OCI-LY7 (cell line): ENCODE data around the gene ADO. TPM values are rescaled to one million over a fixed set of nuclear protein-coding genes. Genes with fewer than 3 reads are reported as not detected.
A peak's percentile ranks its signal among the peaks of the same experiment; 100 is the strongest.

Experiments used
- BruUV-seq: library from RNA; stranded (reverse); fragments of 400-500 nt; replicated peaks from 2 replicates; lab custom pipeline; 2021; lab: Mats Ljungman, UMichigan
- CTCF ChIA-PET: fragments of 300-600 bp; sonication (Branson Sonifier 250); formaldehyde crosslinking; loops from one replicate; lab custom pipeline; 2022; ENCODE audit warnings: antibody characterized with exemption; ENCODE audit not compliant: unreplicated experiment; lab: Charles Lee
- POLR2A ChIA-PET: fragments of 300-600 bp; sonication (Branson Sonifier 250); formaldehyde crosslinking; loops from one replicate; lab custom pipeline; 2022; ENCODE audit warnings: antibody characterized with exemption; lab: Charles Lee
- DNase-seq: peaks from one replicate; pipeline ENCODE4 v3.0.0-alpha.2; 2015; ENCODE audit warnings: low spot score
- H2AFZ ChIP-seq: fragments of 200-600 bp; sonication (generic), shearing (Covaris generic); 2 replicates; pipeline ENCODE4 v1.6.1; 2014; ENCODE audit warnings: mild to moderate bottlenecking, antibody characterized with exemption, low read length, moderate library complexity
- H3K27ac ChIP-seq: fragments of 200-600 bp; sonication (generic); 2 replicates; pipeline ENCODE4 v1.5.1; 2014; ENCODE audit warnings: mixed run types, low read depth, mild to moderate bottlenecking, moderate library complexity, low read length, inconsistent platforms; ENCODE audit not compliant: poor library complexity, severe bottlenecking
- H3K36me3 ChIP-seq: fragments of 200-600 bp; sonication (generic); 2 replicates; pipeline ENCODE4 v1.6.1; 2014; ENCODE audit warnings: mild to moderate bottlenecking, antibody characterized with exemption, low read length, moderate library complexity, mixed read lengths; ENCODE audit not compliant: insufficient read depth
- H3K4me1 ChIP-seq: fragments of 200-600 bp; sonication (generic); 2 replicates; pipeline ENCODE4 v1.5.1; 2014; ENCODE audit warnings: mild to moderate bottlenecking, low read length; ENCODE audit not compliant: insufficient read depth, poor library complexity, severe bottlenecking
- H3K4me2 ChIP-seq: fragments of 200-600 bp; sonication (generic); 2 replicates; pipeline ENCODE4 v1.6.1; 2014; ENCODE audit warnings: mild to moderate bottlenecking, low read length
- H3K4me3 ChIP-seq: fragments of 200-600 bp; sonication (generic); 2 replicates; pipeline ENCODE4 v1.5.1; 2014; ENCODE audit warnings: mild to moderate bottlenecking, low read depth, low read length; ENCODE audit not compliant: poor library complexity, severe bottlenecking
- H3K79me2 ChIP-seq: fragments of 200-600 bp; sonication (generic); 2 replicates; pipeline ENCODE4 v1.6.1; 2016; ENCODE audit warnings: low read depth, mild to moderate bottlenecking, low read length, moderate library complexity, mixed read lengths; ENCODE audit not compliant: insufficient read depth
- H3K9me2 ChIP-seq: fragments of 200-600 bp; sonication (generic); 2 replicates; pipeline ENCODE4 v1.6.1; 2016; ENCODE audit warnings: mild to moderate bottlenecking, low read length, mixed read lengths; ENCODE audit not compliant: insufficient read depth
- H3K9me3 ChIP-seq: fragments of 200-600 bp; sonication (generic); 2 replicates; pipeline ENCODE4 v1.6.1; 2014; ENCODE audit warnings: mild to moderate bottlenecking, mixed run types, low read length, mixed read lengths
- H4K20me1 ChIP-seq: fragments of 200-600 bp; sonication (generic); 2 replicates; pipeline ENCODE4 v1.6.1; 2014; ENCODE audit warnings: mild to moderate bottlenecking, antibody characterized with exemption, low read length, moderate library complexity, mixed read lengths; ENCODE audit not compliant: insufficient read depth
- CTCF ChIP-seq: fragments of 200-600 bp; sonication (generic); conservative IDR thresholded peaks from 2 replicates; pipeline ENCODE4 v1.5.1; 2014; ENCODE audit warnings: mild to moderate bottlenecking, antibody characterized with exemption, low read length, moderate library complexity, mixed read lengths
- EZH2phosphoT487 ChIP-seq: fragments of 200-600 bp; sonication (generic); IDR thresholded peaks from 2 replicates; pipeline ENCODE4 v1.6.1; 2018; ENCODE audit warnings: low read depth, borderline replicate concordance, mild to moderate bottlenecking, mixed run types, antibody characterized with exemption, low read length, moderate library complexity, mixed read lengths
- intact Hi-C: fragments of 100-400 bp; cut with micrococcal nuclease; formaldehyde crosslinking; loops from one replicate; pipeline ENCODE4 v1.10.0; 2022; ENCODE audit not compliant: unreplicated experiment
- total RNA-seq, 2 experiments: library from RNA; depleted of rRNA in 1 of 2; stranded (reverse); fragments of >200 nt in 1 of 2; shearing (Covaris generic) in 1 of 2; gene quantifications; 2 replicates each; pipeline ENCODE4 v1.2.3, GENCODE V29; 2014 to 2022

Gene ADO
- total RNA-seq, 2 experiments from 2014 or later: 30.3 to 43.1 TPM

- no peak for TF ChIP-seq EZH2phosphoT487
- TF ChIP-seq CTCF: no peak
Measured at GRCh38 chr10:62839590-62839989, 35.1 kb downstream of the ADO start.

GRCh38 chr10:62842983-62843382, 38.5 kb downstream of the ADO start:
- Histone ChIP-seq H3K36me3 (no peaks in the 10 kb centered on the region), H3K4me3 (no peak overlapping the region), H4K20me1 (no peaks in the 10 kb centered on the region), H3K9me3 (peaks cover 7% of the 10 kb centered on the region; the same call in 1 of the 2 replicates), H2AFZ (no peak overlapping the region), H3K27ac (no peak overlapping the region), H3K4me1 (no peaks in the 10 kb centered on the region), H3K9me2 (no peaks in the 10 kb centered on the region), H3K4me2 (no peak overlapping the region), H3K79me2 (no peaks in the 10 kb centered on the region)
- no TSS peak for BruUV-seq
- intact Hi-C loops: no loop called here
- TF ChIP-seq CTCF (no peak), EZH2phosphoT487 (no peak)
- POLR2A ChIA-PET: interaction anchor here (0.8 to 1.5 kb wide), 4 partner anchors 9 to 41 kb away, joined by 3 to 7 read pairs (median 5); no protein-coding TSS in a partner anchor
- CTCF ChIA-PET: no interaction called here
- DNase-seq: no peak

More at GRCh38 chr10:62839590-62839989, 35.1 kb downstream of the ADO start:
- no peaks in the 10 kb centered on the region for H3K4me1 ChIP-seq
- no peaks in the 10 kb centered on the region for H3K79me2 ChIP-seq
- ChIA-PET POLR2A (no interaction called here), CTCF (no interaction called here)
- no peaks in the 10 kb centered on the region for H4K20me1 ChIP-seq
- no peak overlapping the region for H3K27ac ChIP-seq
- no peak overlapping the region for H2AFZ ChIP-seq
- intact Hi-C loops: no loop called here
- H3K4me2 ChIP-seq: no peak overlapping the region
- no peak overlapping the region for H3K4me3 ChIP-seq
- DNase-seq: no peak
- H3K9me3 ChIP-seq: no peaks in the 10 kb centered on the region
- BruUV-seq: no TSS peak
- no peaks in the 10 kb centered on the region for H3K9me2 ChIP-seq
- no peaks in the 10 kb centered on the region for H3K36me3 ChIP-seq

GRCh38 chr10:62843600-62843999, 39.1 kb downstream of the ADO start:
- no peak overlapping the region for H3K4me3 ChIP-seq
- no peak overlapping the region for H3K4me2 ChIP-seq
- CTCF ChIA-PET: no interaction called here
- peaks cover 9% of the 10 kb centered on the region; the same call in 1 of the 2 replicates for H3K9me3 ChIP-seq
- DNase-seq: peak; percentile 43
- POLR2A ChIA-PET: interaction anchor here (0.8 to 1.5 kb wide), 4 partner anchors 8 to 41 kb away, joined by 3 to 7 read pairs (median 5); no protein-coding TSS in a partner anchor
- no TSS peak for BruUV-seq
- no peaks in the 10 kb centered on the region for H3K36me3 ChIP-seq
- H3K9me2 ChIP-seq: no peaks in the 10 kb centered on the region
- no peaks in the 10 kb centered on the region for H3K4me1 ChIP-seq
- TF ChIP-seq CTCF (no peak), EZH2phosphoT487 (no peak)
- H2AFZ ChIP-seq: peak overlapping the region; percentile 75
- H4K20me1 ChIP-seq: no peaks in the 10 kb centered on the region
- intact Hi-C loops: no loop called here
- no peak overlapping the region for H3K27ac ChIP-seq
- no peaks in the 10 kb centered on the region for H3K79me2 ChIP-seq
